Measurements from ENCODE around the gene FMC1.

FMC1 gene

DNA sequence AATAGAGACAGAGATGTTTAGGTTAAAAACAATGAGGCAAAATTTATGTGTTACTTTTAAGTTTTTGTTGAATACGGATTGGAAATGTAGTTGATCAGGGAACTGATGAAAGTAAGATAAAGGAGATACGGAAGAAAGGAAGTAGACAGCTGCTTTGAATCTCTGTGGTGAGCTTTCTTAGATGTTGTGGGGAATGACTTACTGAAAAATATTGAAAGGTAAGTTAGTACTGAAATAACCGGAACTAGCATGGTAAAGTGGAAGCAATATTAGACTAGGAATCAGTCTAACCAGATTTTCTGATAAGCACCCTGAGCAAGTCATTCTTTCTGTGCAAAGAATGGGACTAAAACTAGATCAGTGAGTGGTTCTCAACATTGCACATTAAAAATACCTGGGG, 53.4 kb downstream of the FMC1 start:
- no peak for DNase-seq (ENCODE audit: extremely low read depth, low read depth)
- TF ChIP-seq, protein P1, sequence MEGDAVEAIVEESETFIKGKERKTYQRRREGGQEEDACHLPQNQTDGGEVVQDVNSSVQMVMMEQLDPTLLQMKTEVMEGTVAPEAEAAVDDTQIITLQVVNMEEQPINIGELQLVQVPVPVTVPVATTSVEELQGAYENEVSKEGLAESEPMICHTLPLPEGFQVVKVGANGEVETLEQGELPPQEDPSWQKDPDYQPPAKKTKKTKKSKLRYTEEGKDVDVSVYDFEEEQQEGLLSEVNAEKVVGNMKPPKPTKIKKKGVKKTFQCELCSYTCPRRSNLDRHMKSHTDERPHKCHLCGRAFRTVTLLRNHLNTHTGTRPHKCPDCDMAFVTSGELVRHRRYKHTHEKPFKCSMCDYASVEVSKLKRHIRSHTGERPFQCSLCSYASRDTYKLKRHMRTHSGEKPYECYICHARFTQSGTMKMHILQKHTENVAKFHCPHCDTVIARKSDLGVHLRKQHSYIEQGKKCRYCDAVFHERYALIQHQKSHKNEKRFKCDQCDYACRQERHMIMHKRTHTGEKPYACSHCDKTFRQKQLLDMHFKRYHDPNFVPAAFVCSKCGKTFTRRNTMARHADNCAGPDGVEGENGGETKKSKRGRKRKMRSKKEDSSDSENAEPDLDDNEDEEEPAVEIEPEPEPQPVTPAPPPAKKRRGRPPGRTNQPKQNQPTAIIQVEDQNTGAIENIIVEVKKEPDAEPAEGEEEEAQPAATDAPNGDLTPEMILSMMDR (IDR thresholded peaks at IDR 0.05; ENCODE audit: low read depth, low read length, missing control alignments) = no peak
- no peak overlapping the region for H3K4me3 ChIP-seq (replicated peaks; ENCODE audit: low read depth, low read length)
